ENCODE results near the gene TEX261.
"Not testable (repeated sequence)": the region's sequence is repeated elsewhere in the genome, so short reads cannot be mapped to it uniquely, and the experiment has no call there.

TEX261 gene

GRCh38 chr2:70994699-70995425 lies at the start of gene TEX261:
TSS of gene TEX261 (minus strand) at chr2:70994873. CDS start at chr2:70994757, 116 bp downstream.
- no peak for FAIRE-seq

GRCh38 chr2:71043531-71044407 lies 49.1 kb upstream of the TEX261 start:
- no peak for FAIRE-seq

DNA sequence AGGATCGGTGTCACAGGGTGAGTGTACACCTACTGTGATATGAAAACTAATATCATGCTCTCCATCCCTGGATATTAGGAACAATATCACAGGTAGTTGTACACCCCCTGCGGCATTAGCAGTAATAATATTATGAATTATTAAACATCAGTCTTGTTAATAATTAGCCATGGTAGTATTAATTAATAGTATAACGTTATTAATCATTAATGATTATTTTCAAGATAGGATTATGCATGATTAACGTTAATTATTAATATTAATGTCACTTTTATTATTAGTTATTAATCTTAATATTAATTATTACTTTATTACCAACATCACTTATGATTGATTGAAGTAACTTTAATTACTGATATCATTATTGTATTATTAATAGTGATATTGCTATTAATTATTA lies 47.6 kb upstream of the TEX261 start:
- FAIRE-seq = peak; percentile 29

- FAIRE-seq = not testable (repeated sequence)
These were observed 41.6 kb upstream of the TEX261 start for GRCh38 chr2:71036296-71036695.

- not testable (repeated sequence) for FAIRE-seq
These were observed 29.0 kb upstream of the TEX261 start for GRCh38 chr2:71023553-71024243.

DNA sequence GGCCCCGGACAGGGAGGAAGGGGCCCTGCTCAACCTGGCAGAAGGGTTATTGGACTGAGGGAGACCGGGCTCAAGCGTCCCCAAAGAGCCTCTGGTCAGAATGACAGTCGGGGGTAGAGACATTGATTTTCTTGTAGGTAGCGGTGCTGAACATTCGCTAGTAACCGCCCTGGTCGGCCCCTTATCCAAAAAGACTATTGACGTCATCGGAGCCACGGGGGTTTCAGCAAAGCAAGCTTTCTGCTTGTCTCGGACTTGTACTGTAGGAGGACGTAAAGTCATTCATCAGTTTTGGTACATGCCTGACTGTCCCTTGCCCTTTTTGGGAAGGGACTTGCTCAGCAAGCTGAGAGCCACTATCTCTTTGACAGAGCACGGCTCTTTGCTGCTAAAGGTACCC lies 26.7 kb upstream of the TEX261 start:
- not testable (repeated sequence) for FAIRE-seq

GRCh38 chr2:71019989-71020388 lies 25.3 kb upstream of the TEX261 start:
- not testable (repeated sequence) for FAIRE-seq

- FAIRE-seq = no peak
These were observed 24.0 kb upstream of the TEX261 start for GRCh38 chr2:71018625-71019024.

- not testable (repeated sequence) for FAIRE-seq
These were observed 17.1 kb upstream of the TEX261 start for GRCh38 chr2:71011786-71012185.

DNA sequence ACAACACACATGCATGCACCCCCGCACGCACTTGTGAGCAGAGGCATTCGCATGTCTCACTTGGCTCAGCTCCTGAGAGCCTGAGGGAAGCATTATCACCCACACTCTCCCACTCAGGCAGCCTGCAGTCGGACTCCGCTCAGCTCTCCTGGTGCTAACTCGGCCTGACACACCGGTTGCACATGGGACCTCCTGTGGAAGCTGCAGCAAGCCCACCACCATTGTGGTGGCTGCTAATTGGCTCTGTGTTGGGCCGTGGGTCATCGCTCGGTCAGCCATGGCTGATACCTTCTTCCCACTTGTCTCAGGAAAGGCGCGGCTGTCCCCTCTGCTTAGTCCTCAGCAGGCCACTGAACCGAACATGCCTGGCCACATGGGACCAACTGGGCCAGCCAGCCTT lies 13.7 kb upstream of the TEX261 start:
- FAIRE-seq = no peak

DNA sequence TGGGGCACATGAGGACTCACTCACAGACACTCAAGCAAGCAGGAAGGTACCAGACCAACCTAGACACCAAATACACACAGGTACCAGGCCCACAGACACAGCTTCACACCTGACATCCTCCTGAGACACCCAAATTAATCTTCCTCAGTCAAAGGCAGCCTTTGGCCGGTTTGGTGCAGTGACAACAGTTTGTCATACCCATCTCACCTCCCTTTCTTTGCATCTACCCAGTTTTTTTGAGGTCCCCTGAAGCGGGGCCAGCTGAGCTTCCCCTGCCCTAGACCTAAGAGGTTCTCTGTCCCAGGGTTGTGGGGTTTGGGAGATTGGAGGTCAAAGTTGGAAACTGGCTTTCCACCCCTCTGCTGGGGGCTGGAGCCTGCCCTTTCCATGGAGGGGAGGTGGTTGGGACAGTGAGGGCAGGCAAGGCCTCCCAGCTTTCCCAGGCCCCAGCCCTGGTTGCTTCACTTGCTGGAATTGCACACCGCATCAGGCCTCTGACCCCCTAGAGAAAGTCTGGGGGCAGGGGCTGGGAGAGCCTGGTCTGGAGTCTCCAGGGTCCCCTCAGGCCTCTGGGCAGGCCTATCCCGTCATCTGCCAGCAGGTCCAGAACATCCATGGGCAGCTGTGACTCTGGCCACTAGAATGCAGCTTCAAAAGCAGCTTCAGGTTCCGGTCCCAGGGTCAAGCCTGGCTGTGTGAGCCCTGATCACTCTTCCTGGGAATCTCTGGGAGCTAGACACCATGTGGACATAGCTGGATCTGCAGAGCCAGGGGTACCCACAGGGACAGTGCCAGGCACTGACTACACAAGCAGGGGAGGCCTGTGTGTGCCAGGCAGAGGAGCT lies 12.5 kb upstream of the TEX261 start:
- FAIRE-seq = no peak

DNA sequence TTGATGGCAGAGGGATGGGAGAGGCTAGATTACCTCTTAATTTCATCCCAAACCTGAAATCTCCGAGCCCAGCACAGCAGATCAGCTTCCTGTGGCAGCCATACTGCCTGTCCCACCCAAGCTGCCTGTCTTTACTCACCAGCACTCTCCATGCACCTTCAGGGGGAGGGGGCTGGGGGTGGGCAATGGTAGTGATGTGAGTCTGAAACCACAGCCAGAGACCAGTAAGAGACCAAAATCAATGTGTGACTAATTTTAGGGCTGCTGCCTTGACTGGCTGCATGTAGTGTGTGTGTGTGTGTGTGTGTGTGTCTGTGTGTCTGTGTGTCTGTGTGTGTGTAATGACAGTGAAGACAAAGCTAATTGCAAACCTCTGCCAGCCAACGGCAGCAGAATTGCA lies 11.7 kb upstream of the TEX261 start:
- FAIRE-seq = no peak

DNA sequence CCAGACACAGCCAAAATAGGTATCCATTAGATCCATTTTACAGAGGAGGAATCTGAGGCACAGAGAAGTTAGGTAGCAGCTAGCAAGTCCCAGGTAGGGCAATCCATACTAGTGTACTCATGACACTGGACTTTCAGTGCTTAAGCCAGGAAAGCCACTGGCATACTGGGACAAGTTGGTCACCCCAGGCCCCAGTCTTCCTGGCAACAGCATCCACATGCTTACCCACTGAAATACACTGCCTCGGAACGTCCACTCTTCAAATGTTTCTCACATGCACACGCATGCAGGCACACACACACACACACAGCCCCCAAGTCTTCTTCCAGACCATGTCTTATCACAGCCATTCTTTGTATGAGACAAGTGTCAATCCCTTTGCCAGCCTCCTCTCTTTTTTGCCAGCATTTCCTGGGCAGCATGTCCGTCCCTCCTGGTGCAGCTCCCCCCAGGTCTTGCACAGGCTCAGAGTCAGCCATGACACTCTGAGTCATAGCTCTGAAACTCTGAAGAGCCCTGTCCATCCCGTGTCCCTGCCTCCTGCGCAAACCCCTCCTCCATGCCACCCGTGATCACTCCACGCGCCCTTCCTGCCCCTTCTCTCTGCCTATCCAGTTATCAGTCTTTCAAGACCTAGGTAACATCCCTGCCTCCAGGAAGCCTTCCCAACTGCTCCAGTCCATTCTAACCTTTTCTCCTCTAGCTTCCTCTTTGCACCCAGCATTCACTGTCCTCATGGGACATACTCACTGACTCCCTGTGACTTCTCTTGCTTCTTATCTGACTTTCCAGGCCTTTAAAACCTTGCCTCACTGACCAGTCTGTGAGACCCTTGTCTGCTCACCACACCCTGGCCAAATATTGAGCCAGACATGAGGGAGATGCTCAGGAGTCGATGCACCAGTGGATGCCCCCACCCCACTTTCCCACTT lies 10.9 kb upstream of the TEX261 start:
- no peak for FAIRE-seq

- FAIRE-seq = no peak
These were observed 10.2 kb upstream of the TEX261 start for GRCh38 chr2:71004857-71005256.

GRCh38 chr2:71003966-71004755 lies 9.5 kb upstream of the TEX261 start:
- FAIRE-seq = no peak

DNA sequence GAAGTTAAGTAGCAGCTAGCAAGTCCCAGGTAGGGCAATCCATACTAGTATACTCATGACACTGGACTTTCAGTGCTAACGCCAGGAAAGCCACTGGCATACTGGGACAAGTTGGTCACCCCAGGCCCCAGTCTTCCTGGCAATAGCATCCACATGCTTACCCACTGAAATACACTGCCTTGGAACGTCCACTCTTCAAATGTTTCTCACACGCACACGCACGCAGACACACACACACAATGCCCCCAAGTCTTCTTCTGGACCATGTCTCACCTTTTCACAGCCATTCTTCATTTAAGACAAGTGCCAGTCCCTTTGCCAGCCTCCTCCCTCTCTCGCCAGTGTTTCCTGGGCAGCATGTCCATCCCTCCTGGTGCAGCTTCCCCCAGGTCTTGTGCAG lies 8.7 kb upstream of the TEX261 start:
- no peak for FAIRE-seq

DNA sequence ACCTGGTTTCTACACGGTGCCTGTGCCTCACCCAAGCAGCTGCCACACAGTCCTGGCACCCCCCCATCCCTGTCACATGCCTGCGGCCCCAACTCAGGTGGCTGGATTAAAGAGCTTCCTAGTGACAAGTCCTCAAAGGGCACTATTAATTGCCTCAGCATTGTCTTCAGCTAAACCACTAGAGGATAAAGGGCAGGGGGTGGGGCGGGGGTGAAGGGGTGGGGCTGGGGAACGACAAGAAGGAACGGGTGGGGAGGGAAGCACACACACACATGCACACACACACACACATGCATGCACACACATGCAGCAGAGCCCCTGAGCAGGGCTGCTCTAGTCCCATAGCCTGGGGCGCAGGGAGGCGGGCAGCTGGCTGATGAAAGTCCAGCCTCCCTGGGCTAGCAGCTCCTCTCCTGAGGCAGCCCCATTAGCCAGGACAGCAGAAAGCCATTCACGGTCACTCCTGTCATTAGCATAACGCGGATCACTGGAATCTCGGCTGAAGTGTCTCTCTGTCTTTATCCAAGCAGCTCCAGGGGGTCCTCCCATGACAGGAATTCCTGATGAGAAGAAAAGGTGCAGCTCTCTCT lies 7.4 kb upstream of the TEX261 start:
- FAIRE-seq = no peak

- no peak for FAIRE-seq
These were observed 6.9 kb upstream of the TEX261 start for GRCh38 chr2:71001592-71001927.

DNA sequence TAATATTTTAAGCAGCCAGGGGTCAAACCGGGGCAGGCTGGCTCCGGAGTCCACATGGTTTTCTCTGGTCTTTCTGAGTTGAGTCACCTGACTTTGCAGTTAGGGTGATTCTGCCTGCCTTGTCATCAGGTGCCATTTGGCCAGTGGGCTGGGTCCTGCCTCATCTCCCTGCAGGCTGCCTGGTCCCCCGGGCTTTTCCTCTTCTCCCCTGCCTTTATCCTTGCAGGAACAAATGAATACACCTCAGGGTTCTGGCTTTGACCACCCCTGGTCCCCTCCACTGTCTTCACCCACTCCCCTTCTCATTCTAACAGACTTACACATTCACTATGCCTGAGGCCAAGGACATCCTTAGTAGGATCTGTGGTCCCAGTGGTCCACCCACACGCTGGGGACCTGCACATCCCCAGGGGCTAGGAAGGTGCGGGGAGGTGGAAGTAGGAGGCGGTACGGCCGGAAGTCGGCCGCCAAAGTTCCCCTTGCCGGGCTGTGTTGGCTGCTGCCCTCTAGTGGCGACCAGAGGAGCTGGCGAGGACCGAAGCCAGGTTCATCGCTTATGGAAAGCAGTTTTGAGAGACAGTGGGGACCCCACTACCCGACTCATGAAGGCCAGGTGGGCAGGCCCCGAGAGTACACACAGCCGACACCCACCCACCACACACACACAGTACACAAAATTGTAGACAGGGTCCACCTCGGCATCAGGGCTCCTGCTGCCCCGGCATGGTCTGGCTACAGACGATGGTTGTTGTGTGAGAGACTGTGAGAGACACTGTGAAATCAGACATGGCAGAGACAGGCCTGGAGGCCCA lies 6.3 kb upstream of the TEX261 start:
- FAIRE-seq = no peak

Data from endometrium (tissue), 2 donors.